Pancreas (tissue), 10 donors: Measurements from ENCODE around the gene CTIF. TPM values are rescaled to one million over a fixed set of nuclear protein-coding genes. Genes with fewer than 3 reads are reported as not detected.
A peak's percentile ranks its signal among the peaks of the same experiment; 100 is the strongest.

ENCODE experiments used
- ATAC-seq, 4 donors: fragments of 200-7000 bp; cut with Tn5 transposase; one replicate each; pipeline versions ENCODE4 v1.8.0 to v1.9.1; 2020; ENCODE audit warnings: mild to moderate bottlenecking in 4 of 4, moderate library complexity in 4 of 4
- DNase-seq, 6 donors: peaks; one replicate each; pipeline ENCODE4 v3.0.0-alpha.2; 2020
- FAIRE-seq: peaks from 2 replicates; lab custom pipeline; 2012; peaks lifted over from hg19 to GRCh38; lab: Jason Lieb, UNC
- H3K27ac ChIP-seq, 4 donors: fragments of 200-600 bp; sonication (generic); 1 replicate in 3 of 4; 2 replicates in 1 of 4; pipeline versions ENCODE4 v1.5.0 to v1.8.0; 2020
- H3K27me3 ChIP-seq, 4 donors: fragments of 200-600 bp; one replicate each; pipeline ENCODE4 v1.8.0; 2021
- H3K36me3 ChIP-seq, 3 donors: fragments of 200-600 bp; sonication (generic) in 1 of 3; one replicate each; pipeline versions ENCODE4 v1.5.0 to v1.8.0; 2020 to 2021
- H3K4me1 ChIP-seq, 3 donors: fragments of 200-600 bp; one replicate each; pipeline ENCODE4 v1.8.0; 2021
- H3K4me3 ChIP-seq, 4 donors: fragments of 200-600 bp; sonication (generic) in 2 of 4; one replicate each; pipeline versions ENCODE4 v1.5.0 to v1.8.0; 2020 to 2021
- H3K9me3 ChIP-seq, 4 donors: fragments of 200-600 bp; one replicate each; pipeline ENCODE4 v1.8.0; 2021
- CTCF ChIP-seq, 4 donors: fragments of 200-600 bp; sonication (generic) in 3 of 4; IDR thresholded peaks; one replicate each; pipeline versions ENCODE4 v1.5.0 to v1.8.0; 2021; ENCODE audit warnings: antibody characterized with exemption in 4 of 4
- WGBS, 2 donors: extraction: QIAGEN DNeasy Blood & Tissue Kit; methylation state at CpG; one replicate each; pipeline ENCODE4 v1.1.7; 2013; 5-methylcytosine and 5-hydroxymethylcytosine counted together
- intact Hi-C, 3 donors: fragments of 100-400 bp; cut with DNase I; formaldehyde crosslinking; loops; one replicate each; pipeline versions ENCODE4 v1.11.1 to v1.14.2; 2022
- polyA plus RNA-seq, 2 donors: library from polyadenylated mRNA; stranded (reverse); fragments of 200-250 nt; gene quantifications; one replicate each; pipeline ENCODE4 v1.2.3, GENCODE V29; 2013
- total RNA-seq, 6 donors: library from RNA; stranded (reverse); fragmentation: NEBNext Ultra II Directional in 4 of 6; extraction: Animal tissue kit (Norgen Biotek cat#: 25700) in 4 of 6; gene quantifications; one replicate each; pipeline versions ENCODE4 v1.2.1 to v1.2.4, GENCODE V29; 2021 to 2023
- donor health status: healthy with polysubstance abuse.
- donor health status: DM: no; HTN: no; CAD: no; lungs with moderate emphysema.
- donor health status: DM: no; HTN: no; CAD: no.
- donor health status: control.
- donor health status: control.
- donor health status: Bipolar disorder and iron deficiency.
- donor health status: DM: yes; HTN: yes; CAD: no.
- donor health status: DM: no; HTN: no; CAD: no.
- donor health status: DM: no; HTN: no; CAD: no.
- donor health status: DM: yes; HTN: yes; CAD: no.

CTIF gene
- total and polyA plus RNA-seq, 8 donors: 15.1 to 27.4 (median 16.7) TPM

- Histone ChIP-seq H3K27ac (no peak overlapping the region), H3K4me1 (no peaks in the 10 kb centered on the region), H3K27me3 (no peaks in the 10 kb centered on the region), H3K4me3 (no peak overlapping the region), H3K9me3 (no peaks in the 10 kb centered on the region), H3K36me3 (no peaks in the 10 kb centered on the region)
- TF ChIP-seq CTCF (IDR thresholded peaks at IDR 0.05): no peak
- intact Hi-C loops: loop anchor here in 1 of 3 donors (10.0 kb wide), 1 partner anchor 275 kb away; no protein-coding TSS in a partner anchor
- no peak for FAIRE-seq
- ATAC-seq: no peak
- DNase-seq: no peak
- WGBS, 2 donors: 94 to 95% methylated on average over 8 of the region's 8 CpGs
These were observed 231.4 kb downstream of the CTIF start for GRCh38 chr18:48770243-48770642.

- Histone ChIP-seq H3K4me3 (no peak overlapping the region), H3K36me3 (no peaks in the 10 kb centered on the region), H3K4me1 (no peaks in the 10 kb centered on the region), H3K9me3 (no peaks in the 10 kb centered on the region), H3K27ac (no peak overlapping the region), H3K27me3 (no peaks in the 10 kb centered on the region)
- FAIRE-seq (no peak), ATAC-seq (no peak), DNase-seq (peak in 1 of 6 donors; percentile 70)
- 83 to 88% methylated on average over 17 to 22 of the region's 22 CpGs for WGBS, 2 donors
- intact Hi-C loops: loop anchor here in 1 of 3 donors (10.0 kb wide), 1 partner anchor 273 kb away; no protein-coding TSS in a partner anchor
- no peak for TF ChIP-seq CTCF (IDR thresholded peaks at IDR 0.05)
These were observed 233.0 kb downstream of the CTIF start for GRCh38 chr18:48771641-48772375.

- no peak for TF ChIP-seq CTCF (IDR thresholded peaks at IDR 0.05)
- H3K36me3 ChIP-seq: no peaks in the 10 kb centered on the region
- no peaks in the 10 kb centered on the region for H3K27me3 ChIP-seq
- H3K4me1 ChIP-seq: no peaks in the 10 kb centered on the region
- H3K9me3 ChIP-seq: no peaks in the 10 kb centered on the region
- intact Hi-C loops: loop anchor here in 1 of 3 donors (10.0 kb wide), 1 partner anchor 272 kb away; no protein-coding TSS in a partner anchor
- FAIRE-seq: no peak
- H3K27ac ChIP-seq: no peak overlapping the region
- no peak overlapping the region for H3K4me3 ChIP-seq
- no peak for ATAC-seq
- DNase-seq: no peak
These were observed 233.6 kb downstream of the CTIF start for GRCh38 chr18:48772457-48772856.

- no peak for ATAC-seq
- 94 to 95% methylated on average over 6 of the region's 6 CpGs for WGBS, 2 donors
- DNase-seq: peak in 1 of 6 donors; percentile 22
- H3K36me3 ChIP-seq: no peaks in the 10 kb centered on the region
- H3K4me3 ChIP-seq: no peak overlapping the region
- H3K9me3 ChIP-seq: no peaks in the 10 kb centered on the region
- TF ChIP-seq CTCF (IDR thresholded peaks at IDR 0.05): no peak
- intact Hi-C loops: loop anchor here in 1 of 3 donors (10.0 kb wide), 1 partner anchor 271 kb away; no protein-coding TSS in a partner anchor
- no peak overlapping the region for H3K27ac ChIP-seq
- no peaks in the 10 kb centered on the region for H3K4me1 ChIP-seq
- H3K27me3 ChIP-seq: no peaks in the 10 kb centered on the region
- no peak for FAIRE-seq
These were observed 235.0 kb downstream of the CTIF start for GRCh38 chr18:48773821-48774220.

DNA sequence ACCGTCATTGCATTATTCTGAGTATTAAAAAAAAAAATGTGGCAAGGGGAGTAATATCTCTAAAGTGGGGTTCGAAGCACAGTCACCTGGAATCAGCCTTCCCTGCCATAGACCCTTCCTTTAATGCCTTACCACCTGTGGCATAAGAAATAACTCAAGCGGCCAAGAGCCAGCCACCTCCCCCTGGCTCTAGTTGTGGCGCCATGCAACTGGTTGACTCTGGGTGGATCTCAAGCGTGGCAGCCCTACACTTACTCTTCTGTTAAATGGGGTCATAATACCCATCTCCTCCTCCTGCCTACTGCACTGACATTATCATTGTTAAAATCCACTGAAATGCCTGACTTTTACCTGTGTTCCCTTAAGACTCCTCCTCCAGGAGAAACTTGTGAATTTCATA, 236.1 kb downstream of the CTIF start:
- H3K4me3 ChIP-seq: no peak overlapping the region
- no peaks in the 10 kb centered on the region for H3K9me3 ChIP-seq
- FAIRE-seq: no peak
- H3K36me3 ChIP-seq: no peaks in the 10 kb centered on the region
- DNase-seq: no peak
- ATAC-seq: no peak
- intact Hi-C loops: loop anchor here in 1 of 3 donors (10.0 kb wide), 1 partner anchor 270 kb away; no protein-coding TSS in a partner anchor
- H3K27me3 ChIP-seq: no peaks in the 10 kb centered on the region
- 89 to 94% methylated on average over 5 of the region's 5 CpGs for WGBS, 2 donors
- H3K4me1 ChIP-seq: no peaks in the 10 kb centered on the region
- no peak overlapping the region for H3K27ac ChIP-seq
- TF ChIP-seq CTCF (IDR thresholded peaks at IDR 0.05): no peak
